Transverse colon (tissue), 4 donors: ENCODE measurements around the gene SEMA4D.

Experiments
- EP300 ChIP-seq: sonication (generic); formaldehyde crosslinking; IDR thresholded peaks from one replicate; pipeline ENCODE4 v1.6.1; 2017; ENCODE audit warnings: antibody characterized with exemption, low read depth
- POLR2A ChIP-seq: fragments of 450-650 bp; IDR thresholded peaks from one replicate; pipeline ENCODE4 v1.6.1; 2016; ENCODE audit warnings: antibody characterized with exemption, mild to moderate bottlenecking, moderate library complexity
- POLR2AphosphoS5 ChIP-seq, 3 donors: sonication (generic); formaldehyde crosslinking; IDR thresholded peaks; one replicate each; pipeline ENCODE4 v1.6.1; 2016; ENCODE audit warnings: antibody characterized with exemption in 3 of 3
- TF ChIP-seq, protein P1 (sequence below), 5 experiments: fragments of 200-600 bp in 3 of 5; fragments of 450-650 bp in 2 of 5; sonication (generic) in 3 of 5; IDR thresholded peaks; 1 replicate in 2 of 5; 2 replicates in 3 of 5; pipeline ENCODE4 v1.5.1; 2016 to 2017; ENCODE audit warnings: antibody characterized with exemption in 5 of 5, inconsistent platforms in 3 of 5, mild to moderate bottlenecking in 2 of 5, moderate library complexity in 1 of 5

DNA sequence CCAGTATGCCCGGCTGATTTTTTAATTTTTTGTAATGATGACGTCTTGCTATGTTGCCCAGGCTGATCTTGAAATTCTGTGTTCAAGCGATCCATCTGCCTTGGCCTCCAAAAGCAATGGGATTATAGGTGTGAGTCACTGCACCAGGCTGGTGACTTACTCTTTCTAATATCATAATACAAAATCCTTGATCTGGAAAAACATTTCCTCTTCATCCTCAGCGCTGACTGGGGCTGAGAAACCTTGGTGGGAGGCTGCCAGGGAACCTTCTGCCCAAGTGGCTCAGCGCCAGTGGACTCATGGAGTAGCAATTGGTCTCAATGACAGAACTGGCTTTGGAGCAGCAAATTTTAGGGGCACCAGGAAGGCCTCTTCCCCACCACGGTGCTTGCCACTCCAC, 17.5 kb upstream of the SEMA4D start:
- TF ChIP-seq, protein P1, sequence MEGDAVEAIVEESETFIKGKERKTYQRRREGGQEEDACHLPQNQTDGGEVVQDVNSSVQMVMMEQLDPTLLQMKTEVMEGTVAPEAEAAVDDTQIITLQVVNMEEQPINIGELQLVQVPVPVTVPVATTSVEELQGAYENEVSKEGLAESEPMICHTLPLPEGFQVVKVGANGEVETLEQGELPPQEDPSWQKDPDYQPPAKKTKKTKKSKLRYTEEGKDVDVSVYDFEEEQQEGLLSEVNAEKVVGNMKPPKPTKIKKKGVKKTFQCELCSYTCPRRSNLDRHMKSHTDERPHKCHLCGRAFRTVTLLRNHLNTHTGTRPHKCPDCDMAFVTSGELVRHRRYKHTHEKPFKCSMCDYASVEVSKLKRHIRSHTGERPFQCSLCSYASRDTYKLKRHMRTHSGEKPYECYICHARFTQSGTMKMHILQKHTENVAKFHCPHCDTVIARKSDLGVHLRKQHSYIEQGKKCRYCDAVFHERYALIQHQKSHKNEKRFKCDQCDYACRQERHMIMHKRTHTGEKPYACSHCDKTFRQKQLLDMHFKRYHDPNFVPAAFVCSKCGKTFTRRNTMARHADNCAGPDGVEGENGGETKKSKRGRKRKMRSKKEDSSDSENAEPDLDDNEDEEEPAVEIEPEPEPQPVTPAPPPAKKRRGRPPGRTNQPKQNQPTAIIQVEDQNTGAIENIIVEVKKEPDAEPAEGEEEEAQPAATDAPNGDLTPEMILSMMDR (IDR thresholded peaks at IDR 0.05), result no peak
- TF ChIP-seq POLR2A (no peak), POLR2AphosphoS5 (IDR thresholded peaks at IDR 0.05) (no peak), EP300 (no peak)
